EL (cell line): ENCODE data around the gene GUCY2F.

ENCODE experiments used
- DNase-seq: peaks from one replicate; pipeline ENCODE4 v3.0.0-alpha.2; 2016

GUCY2F gene

DNA sequence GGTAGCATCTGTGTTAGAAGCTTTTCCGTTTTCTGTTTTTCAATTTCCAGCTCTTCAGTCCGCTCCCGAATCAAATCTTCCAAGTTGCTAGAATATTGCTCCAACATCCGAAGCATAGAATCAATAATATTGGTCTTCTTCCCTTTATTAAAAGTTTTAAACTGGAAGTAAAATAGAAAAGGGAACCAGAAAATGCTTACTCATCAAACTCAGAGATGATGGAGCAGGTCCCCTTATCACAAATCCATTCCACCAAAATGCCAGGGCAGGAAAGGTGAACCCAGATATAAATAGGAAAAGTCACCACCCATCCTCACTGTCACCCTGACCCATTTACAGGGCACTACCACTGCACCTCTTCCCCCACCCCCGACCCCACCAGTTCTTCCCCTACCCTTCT lies 89.0 kb downstream of the GUCY2F start:
- no peak for DNase-seq

DNA sequence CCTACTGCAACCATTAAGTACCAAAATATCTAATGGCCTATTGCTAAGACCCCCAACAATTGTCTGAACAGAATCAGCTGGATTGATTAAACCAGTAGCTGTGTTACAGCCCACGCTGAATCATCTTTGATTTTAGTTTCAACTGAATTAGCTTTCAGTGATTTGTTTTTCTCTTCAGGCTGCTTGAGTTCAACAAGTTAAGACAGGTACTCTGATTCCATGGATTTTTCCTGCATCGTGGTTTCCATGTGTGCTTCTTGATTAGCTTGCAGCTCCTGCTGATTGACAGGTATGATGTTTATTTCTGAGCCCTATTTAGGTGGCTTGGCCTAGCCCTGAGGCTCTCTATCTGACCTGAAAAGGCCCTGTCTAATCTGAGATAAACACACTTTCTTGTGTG lies 91.3 kb downstream of the GUCY2F start:
- no peak for DNase-seq

DNA sequence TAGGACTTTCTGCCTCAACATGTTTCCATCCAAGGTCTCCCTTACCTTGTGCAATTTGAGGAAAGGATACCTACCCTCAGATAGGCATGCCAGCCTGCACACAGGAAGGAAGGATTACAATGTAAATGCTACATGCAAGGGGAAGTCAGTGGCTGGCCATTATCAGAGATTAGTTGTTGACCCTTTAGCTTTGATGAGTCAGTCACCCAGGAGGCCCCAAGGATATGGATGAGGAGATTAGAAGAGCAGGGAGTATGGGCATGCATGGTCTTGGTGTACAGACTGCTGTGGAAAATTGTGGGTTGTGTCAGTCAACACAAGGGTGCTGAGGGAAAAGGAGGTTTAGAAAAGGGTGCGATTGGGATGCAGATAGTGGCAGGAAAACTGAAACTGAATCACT lies 92.0 kb downstream of the GUCY2F start:
- DNase-seq, result no peak

DNA sequence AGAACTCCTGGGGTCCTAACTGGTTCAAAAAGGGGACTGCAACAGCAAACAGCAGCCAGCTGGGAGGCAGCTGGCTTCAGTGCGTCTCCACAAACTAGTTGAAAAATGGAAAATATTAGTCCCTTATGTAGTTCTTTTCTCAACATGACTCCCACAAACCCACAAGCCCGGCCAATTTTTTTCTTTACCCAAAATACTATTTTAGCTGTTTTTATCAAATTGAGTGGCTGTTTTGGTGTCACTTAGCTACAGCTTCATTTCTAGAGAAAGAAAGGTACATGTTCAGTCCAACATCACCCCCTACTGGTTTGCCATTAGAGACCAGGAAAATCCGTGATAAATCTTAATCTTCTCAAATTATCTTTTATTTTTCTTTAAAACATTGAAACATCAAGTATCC lies 97.2 kb downstream of the GUCY2F start:
- DNase-seq, result peak; percentile 11

DNA sequence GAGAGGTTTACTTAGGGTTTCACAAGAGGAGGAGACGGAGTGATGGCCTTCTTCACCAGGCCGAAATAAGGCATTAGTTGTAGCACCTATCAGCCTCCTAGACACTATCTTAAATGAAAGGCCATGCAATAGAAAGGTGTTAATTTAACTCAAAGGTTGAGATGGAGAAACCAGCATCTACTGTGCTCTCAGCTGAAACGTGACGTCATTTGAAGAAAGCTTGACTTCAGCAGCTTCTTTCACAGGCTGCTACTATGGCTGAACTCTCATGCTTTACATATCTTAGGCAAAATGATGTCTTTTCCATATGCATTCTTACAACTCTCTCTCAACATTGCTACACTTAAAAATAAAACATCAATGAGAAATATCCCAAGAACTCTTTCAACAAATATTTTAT lies 99.6 kb downstream of the GUCY2F start:
- DNase-seq, result no peak

DNA sequence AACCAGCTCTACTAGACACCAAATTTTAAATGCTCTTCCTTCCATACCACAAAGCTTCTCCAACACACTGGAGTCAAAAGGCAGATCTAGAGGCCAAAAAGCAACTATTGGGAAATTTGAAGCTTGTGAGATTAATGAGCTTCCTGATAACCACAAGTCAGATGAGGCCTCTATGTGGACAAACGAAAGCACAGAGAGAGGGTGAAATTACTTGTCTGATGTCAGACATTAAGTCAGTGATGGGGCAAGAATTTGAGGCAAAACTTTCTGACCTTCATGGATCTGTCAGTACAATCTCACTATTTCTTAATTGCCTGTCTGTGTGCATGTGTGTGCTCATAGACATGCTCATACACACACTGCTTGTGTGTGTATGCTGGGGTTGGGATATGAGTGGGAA lies 103.6 kb downstream of the GUCY2F start:
- no peak for DNase-seq

DNA sequence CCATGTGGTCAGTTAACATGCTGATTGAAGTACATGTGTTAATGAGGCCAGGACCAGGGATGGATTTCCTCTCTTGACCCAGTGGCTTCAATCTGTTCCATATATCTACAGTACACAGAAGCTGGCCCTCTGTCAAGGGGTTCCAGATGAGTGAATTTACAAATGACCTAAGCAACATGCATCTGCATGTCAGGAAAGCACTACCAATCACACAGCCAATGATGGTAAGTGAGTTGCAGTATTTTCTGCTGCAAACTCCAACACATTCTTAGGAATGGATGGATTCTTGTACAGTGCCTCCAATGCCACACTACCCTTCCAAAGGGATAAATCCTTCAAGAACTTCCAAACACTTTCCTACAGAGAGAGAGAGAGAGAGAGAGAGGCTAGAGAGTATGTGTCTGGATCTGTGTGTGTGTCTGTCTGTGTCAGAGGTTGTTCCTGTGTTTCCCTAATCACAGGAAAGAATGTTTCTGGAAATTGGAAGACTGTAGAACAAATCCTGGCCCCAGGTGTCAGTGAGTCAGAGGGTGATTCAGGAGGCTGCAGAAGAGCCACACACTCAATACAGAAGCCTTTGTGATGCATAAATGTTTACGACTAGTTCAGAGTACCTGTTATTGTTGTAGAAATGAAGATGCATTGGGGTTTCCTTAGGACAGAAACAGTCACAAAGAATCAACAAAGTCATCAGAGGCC lies 107.5 kb downstream of the GUCY2F start:
- DNase-seq, result no peak

DNA sequence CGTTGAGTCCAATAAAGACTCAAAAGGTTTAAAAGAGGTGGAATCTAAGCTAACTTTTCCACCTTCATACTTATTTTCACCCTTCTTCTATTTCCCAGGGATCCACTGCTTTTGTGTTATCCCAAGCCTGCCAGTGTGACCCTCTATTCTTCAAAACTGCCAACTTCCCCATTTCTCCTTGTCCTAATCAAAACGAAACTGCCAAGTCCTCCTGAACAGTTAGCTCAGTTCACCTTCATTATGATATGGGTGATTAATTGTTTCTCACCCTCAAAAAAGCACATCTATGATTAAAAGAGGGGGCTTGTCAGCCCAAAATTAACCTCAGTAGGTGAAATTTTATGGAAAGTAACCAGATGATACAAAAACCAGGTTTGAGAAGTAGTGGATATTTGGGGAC lies 108.4 kb downstream of the GUCY2F start:
- no peak for DNase-seq

DNA sequence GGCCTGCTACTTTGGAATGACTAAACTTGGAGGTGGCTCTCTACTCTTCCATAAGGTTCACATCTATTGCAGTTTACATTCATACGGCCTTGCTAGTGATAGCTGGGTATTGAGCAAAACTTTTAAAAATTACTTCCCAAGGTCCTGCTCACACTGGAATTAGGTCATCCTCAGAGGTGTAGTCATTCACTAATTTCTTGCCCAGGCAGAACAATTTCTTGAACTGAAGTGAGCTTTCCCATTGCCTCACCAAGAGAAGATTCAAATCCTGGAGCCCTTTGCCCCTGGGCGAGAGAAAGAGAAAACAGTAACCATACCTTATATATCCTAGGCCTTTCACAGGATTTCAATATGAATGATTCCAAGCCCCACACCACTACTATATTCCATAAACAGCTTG lies 109.2 kb downstream of the GUCY2F start:
- no peak for DNase-seq

DNA sequence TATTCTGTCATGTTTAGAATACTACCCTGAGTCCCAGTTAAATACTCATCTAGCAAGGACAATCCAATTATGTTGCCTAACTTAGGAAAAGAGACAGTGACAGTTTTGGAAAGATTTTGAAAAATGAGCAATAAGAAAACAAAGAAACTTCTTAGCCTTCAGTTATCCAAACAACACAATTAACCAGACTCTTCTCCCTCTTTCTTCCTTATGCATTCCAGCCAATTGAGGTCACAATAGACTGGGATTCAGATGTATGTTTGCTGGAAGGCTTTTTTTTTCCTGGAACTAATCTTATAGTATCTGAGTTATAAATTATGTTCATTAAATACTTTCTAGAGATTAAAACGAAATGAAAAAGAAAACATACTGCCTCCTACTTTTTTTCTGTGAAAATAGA lies 109.6 kb downstream of the GUCY2F start:
- peak; percentile 20 for DNase-seq

DNA sequence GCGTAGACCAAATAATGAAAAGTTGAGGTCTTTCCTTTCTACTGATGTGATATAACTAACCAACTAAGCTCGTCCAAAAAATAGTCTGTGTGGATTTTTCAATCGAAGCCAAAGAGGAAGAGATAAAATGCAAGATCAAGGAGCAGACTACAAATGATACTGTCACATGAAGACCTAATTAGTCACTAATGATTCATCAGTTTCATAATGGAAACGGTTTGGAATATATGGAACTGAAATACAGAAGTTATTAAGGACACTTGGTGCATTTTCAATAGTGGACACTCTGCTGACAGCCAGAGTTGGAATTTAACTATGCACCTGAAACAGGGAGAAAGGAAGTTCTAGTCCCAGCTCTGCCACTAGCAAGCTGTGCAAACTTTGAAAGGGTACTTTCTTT lies 119.8 kb downstream of the GUCY2F start:
- DNase-seq, result no peak

DNA sequence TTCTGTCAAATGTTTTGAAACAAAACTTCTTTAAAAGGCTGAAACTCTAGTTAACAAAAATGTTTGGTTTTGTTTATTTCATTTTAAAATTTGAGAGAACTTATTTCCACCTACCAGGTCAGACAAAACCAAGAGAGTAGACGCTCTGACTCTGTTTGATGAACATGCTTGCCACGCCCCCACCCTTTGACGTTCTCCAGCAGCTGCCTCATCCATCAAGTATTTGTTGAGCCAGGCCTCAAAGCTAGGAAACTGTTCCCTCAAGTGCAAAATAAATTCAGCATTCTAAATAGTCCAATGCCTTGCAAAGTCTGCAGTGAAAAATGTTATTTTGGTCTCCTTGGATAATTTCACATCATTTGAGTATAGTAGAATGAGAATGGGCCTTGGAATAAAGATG lies 121.6 kb downstream of the GUCY2F start:
- DNase-seq, result peak; percentile 31

DNA sequence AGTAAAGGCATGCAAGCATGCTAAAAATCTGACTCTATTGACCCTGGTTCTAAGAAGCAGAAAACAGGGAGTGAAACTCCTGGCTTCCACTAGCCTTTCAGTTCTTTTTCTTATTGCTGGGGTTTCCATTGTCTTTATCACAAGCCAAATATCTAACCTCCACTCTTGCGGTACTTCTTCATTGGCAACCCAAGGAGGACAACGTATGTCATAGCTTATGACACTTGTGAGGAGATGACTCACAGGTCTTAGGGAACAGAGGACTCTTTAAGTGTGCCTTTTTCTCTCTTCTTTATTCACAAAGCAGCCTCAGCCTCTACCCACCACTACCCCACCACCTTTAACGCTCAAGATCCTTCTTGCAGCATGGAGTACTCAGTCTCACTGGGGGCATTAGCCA lies 124.2 kb downstream of the GUCY2F start:
- no peak for DNase-seq

DNA sequence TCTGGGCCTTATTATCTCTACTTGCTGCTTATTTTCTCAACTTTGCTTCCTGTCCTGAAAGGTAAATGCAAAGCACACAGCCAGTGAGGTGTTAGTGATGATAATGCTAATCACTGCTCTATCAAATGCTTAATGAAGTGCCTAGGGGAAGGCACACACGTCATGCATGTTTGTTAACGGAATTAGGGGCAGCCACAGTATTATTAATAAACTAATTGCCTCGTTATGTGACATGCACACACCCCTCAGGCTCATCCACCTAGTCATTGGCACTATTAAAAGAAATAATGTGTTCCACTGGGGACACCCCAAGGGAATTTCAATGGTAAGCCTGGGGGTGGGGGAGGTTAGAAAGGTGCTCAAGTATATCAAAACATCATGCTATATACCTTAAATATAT lies 125.2 kb downstream of the GUCY2F start:
- DNase-seq, result no peak

DNA sequence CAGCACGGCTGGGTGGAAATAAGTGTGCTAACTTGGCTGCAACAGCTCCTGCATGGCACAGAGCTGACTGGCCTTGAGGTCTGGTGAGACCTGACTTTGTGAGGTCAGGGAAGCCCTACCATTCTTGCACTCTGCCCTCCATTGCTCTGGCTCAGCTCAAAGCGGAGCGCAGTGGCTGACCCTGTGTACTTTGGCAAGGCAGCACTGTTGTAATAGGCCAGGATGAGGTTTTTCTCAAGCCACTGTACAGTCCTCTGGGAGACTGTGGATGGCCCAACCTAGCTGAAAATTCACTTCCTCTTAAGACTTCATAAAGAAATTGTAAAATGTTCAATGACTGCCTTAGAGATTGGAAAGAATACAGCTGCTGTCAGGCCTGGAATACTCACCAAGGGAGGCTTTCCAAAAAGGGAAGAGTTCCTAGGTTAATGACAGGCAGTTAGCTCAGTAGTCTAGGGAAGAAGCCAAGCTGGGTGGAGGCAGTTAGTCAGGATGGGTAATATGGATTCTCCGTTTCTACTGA lies 129.8 kb downstream of the GUCY2F start:
- no peak for DNase-seq

DNA sequence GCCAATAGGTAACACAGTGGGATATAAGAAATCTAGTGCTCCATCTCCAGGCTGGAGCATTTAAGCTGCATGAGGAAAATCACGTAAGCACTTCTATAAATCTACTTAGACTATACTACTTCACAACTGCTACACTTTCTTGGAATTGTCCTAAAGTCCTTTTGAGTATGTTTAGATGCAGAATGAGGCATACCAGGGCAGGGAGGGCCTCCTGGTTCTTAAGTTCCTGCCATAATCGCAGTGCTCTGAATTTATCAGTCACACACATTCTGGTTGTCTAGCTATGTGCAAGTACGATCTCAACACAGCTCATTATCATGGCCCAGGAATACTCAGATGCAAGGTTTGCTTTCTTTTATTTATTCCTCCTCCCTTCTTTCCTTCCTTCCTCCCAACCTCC lies 130.3 kb downstream of the GUCY2F start:
- DNase-seq, result no peak

DNA sequence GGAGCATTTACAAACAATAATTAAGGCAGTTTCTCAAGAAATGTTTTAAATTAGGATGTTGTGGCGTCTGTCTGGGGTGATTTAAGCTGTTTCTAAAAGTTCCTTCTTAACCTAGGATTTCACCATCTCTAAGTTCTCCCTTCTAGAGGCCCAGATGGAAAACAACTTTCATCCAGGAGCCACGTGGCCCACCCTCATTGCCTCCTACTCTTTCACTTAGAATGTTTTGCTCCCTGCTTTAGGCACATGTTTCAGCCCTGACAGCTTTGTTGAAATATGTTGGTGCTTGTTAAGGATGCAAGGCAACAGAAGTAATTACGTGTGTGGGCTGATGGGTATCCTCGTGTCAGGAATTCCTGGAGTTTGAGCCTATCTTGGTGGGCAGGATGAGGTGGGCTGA lies 131.3 kb downstream of the GUCY2F start:
- no peak for DNase-seq

DNA sequence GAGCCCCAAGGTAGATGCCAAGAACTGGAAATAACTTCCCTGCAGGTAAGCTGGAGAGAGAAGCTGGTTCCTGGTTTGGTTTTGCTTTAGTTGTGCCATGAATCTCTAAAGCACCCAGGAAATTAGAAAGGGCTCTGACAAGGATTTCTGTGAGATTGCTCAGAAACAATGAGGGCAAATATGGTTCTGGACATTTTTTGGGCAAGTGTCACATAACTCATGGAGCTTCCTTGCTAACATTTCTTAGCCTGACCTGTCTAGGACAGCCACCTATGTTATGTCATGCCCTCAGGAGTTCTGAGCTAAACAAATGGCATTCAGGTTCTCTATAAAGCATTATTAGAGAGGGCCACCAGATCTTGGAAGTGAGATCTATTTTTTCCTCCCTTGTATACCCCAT lies 131.8 kb downstream of the GUCY2F start:
- DNase-seq, result no peak

DNA sequence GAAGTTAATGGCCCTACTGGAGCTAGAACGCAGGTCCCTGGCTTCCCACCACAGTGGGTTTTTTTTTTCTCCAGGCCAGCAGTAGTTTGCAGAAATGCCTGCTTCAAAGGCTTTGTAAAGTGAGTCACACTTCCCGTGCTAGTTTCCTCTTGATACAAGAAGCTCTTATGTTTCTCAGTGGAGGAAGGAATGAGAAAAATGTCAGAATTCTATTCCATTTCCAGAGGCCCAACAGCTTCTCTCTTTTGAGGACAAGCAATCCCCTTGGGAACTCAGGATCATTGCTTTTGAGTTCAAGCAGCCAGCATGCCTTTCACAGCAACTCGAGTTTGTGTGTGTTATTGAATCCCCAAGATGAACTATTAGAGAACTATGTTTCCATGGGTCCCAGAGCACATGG lies 134.3 kb downstream of the GUCY2F start:
- peak; percentile 52 for DNase-seq

DNA sequence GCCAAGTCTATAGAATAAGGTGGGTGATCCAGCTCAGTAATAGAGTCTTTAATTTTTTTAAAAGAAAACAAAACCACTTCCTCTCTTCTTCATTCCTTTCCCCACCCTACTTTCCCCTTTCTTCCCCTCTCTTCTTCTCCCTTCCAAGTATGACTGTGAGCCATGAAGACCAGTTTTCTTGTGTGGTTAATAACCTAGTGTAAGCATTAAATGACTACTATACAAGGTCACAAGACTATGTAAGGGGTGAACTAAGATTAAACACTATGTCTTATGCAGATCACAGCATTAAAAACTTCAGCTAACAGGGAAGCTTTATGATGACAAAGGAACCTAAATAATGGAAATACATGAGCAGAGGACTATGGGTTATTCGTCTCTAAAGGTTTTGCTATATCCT lies 135.4 kb downstream of the GUCY2F start:
- DNase-seq, result no peak

DNA sequence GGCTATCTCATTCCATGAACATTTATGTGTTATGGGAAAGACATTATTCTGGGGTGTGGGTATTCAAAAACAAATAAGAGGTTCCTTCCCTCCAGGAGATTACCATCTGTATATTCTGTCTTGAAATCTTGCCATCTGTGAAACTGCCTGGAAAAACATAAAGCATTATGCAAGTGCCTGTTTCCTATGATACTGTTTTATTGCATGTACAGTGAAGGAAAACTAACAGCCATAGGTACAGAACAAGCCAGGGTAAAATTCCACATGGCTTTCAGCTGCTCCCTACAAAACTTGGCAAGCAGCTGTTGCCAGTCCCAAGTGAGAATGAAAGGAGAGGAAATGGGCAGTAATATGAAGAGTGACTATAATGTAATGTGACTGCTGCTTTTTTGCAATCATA lies 136.0 kb downstream of the GUCY2F start:
- no peak for DNase-seq

DNA sequence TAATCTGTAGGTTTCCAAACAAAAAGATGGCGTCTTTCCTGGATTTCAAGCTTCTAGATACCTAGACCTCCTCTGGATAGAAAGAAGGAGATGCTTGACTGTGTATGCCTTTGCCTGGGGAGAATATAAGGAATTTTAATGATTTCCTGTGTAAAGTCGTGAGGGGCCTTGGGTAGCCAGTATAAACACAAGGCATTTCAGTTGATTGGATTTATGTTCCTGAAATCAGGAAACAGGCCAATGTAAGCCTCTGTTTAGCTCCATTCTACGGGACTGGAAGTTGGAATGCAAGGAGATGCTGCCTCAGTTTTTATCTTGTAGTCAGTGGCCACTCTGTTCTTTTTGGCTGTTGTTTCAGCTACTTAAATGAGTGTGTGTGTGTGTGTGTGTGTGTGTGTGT lies 137.2 kb downstream of the GUCY2F start:
- peak; percentile 8 for DNase-seq

DNA sequence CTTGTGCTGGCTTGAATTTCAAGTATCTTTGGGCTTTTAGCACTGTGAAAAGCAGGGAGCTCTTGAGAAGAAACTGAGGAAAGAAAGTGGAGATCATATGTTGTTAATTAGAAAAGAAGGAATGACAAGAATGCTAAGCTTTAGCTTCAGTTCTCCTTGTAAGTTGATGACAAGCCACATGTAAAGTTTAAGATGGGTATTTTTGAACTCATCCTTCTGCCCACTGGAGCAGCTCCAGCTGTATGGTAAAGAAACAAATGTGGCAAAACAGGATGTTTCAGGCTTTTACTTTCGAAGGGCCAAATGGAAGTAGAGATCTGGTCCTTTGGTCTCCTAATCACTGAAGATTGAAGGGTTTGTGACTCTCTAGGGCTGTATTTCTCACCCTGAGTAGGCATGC lies 137.8 kb downstream of the GUCY2F start:
- no peak for DNase-seq

DNA sequence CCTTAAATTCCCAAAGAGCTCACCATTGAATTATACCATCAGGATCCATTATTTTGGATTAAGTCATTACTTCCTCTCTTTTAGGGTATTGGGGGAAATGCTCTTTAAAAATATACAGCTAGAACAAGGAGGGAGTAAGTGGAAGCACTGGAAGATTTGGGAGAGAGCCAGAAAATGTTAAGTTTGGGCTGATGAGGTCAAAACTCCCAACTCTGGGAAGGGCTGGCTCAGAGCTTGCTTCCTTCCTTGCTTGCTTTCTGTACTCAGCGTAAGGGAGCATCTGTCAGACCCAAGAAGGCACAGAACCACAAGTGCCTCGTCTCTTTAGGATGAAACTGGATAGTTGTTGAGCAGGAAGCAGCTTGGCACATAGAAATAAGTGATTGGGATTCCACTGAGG lies 138.2 kb downstream of the GUCY2F start:
- no peak for DNase-seq

DNA sequence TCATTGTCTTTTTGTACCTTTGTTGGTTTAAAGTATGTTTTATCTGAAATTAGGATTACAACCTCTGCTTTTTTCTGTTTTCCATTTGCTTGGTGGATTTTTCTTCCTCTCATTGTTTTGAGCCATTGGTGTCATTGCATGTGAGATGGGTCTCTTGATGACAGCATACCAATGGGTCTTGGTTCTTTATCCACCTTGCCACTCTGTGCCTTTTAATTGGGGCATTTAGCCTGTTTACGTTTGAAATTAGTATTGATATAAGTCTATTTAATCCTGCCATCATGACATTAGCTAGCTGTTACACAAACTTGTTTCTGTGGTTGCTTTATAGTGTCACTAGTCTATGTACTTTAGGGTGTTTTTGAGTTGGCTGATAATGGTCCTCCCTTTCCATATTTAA lies 145.7 kb downstream of the GUCY2F start:
- DNase-seq, result no peak

DNA sequence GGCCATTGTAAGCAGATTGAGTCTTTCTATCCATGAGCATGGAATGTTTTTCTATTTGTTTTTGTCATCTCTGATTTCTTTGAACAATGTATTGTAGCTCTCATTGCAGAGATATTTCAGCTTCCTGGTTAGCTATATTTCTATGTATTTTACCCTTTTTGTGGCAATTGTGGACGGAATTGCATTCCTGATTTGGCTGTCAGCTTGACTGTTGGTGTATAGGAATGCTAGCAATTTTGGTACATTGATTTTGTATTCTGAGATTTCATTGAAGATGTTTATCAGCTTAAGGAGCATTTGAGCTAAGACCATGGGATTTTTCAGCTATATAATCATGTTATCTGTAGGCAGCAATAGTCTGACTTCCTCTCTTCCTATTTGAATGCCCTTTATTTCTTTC lies 154.6 kb downstream of the GUCY2F start:
- DNase-seq, result peak; percentile 45
